HG02981 (cell line): ENCODE results near the gene MYO9B.

Source experiments
- ATAC-seq: cut with Tn5 transposase; IDR thresholded peaks from one replicate; pipeline ENCODE4 v1.9.1; 2021; ENCODE audit warnings: mild to moderate bottlenecking, moderate library complexity; ENCODE audit not compliant: unreplicated experiment

Gene MYO9B

GRCh38 chr19:17254636-17255035 lies 179.1 kb downstream of the MYO9B start:
- no peak for ATAC-seq

- no peak for ATAC-seq
These were observed 179.6 kb downstream of the MYO9B start for GRCh38 chr19:17255150-17255621.

GRCh38 chr19:17256130-17256529 lies 180.6 kb downstream of the MYO9B start:
- ATAC-seq: no peak

GRCh38 chr19:17259118-17259780 lies 183.7 kb downstream of the MYO9B start:
- no peak for ATAC-seq

- no peak for ATAC-seq
These were observed 184.4 kb downstream of the MYO9B start for GRCh38 chr19:17259934-17260333.

GRCh38 chr19:17260842-17261325 lies 185.3 kb downstream of the MYO9B start:
- ATAC-seq: peak; percentile 69

- ATAC-seq: no peak
These were observed 187.0 kb downstream of the MYO9B start for GRCh38 chr19:17262557-17262956.
